Neural cell (in vitro differentiated cells): ENCODE measurements around the gene SMIM9. TPM values are rescaled to one million over a fixed set of nuclear protein-coding genes. Genes with fewer than 3 reads are reported as not detected.
"Not testable (repeated sequence)": the region's sequence is repeated elsewhere in the genome, so short reads cannot be mapped to it uniquely, and the experiment has no call there.

ENCODE experiments used
- H2AFZ ChIP-seq: fragments of 200-600, 300-800 bp; sonication (generic), shearing (Covaris generic); 2 replicates; pipeline ENCODE4 v1.6.0; 2014; ENCODE audit warnings: low read depth, mild to moderate bottlenecking, antibody characterized with exemption, low read length, moderate library complexity
- H3F3A ChIP-seq: fragments of 200-600 bp; shearing (Covaris generic); 2 replicates; pipeline ENCODE4 v1.6.1; 2016; ENCODE audit warnings: mild to moderate bottlenecking, moderate library complexity, mixed read lengths, antibody characterized with exemption, low read length; ENCODE audit not compliant: insufficient read depth, poor library complexity, severe bottlenecking
- H3K27ac ChIP-seq: fragments of 200-600, 300-800 bp; sonication (generic), shearing (Covaris generic); 2 replicates; pipeline ENCODE4 v1.5.1; 2014; ENCODE audit warnings: mild to moderate bottlenecking, low read length, moderate library complexity
- H3K27me3 ChIP-seq: fragments of 300-800, 200-600 bp; sonication (generic), shearing (Covaris generic); 2 replicates; pipeline ENCODE4 v1.6.0; 2014; ENCODE audit warnings: mild to moderate bottlenecking, low read depth, low read length, moderate library complexity; ENCODE audit not compliant: insufficient read depth
- H3K36me3 ChIP-seq: fragments of 300-800, 200-600 bp; sonication (generic), shearing (Covaris generic); 2 replicates; pipeline ENCODE4 v1.5.1; 2014; ENCODE audit warnings: mild to moderate bottlenecking, antibody characterized with exemption, low read length, moderate library complexity; ENCODE audit not compliant: insufficient read depth
- H3K4me2 ChIP-seq: fragments of 300-800, 200-600 bp; sonication (generic), shearing (Covaris generic); 2 replicates; pipeline ENCODE4 v1.6.0; 2014; ENCODE audit warnings: mild to moderate bottlenecking, low read length
- H3K4me3 ChIP-seq: fragments of 300-800, 200-600 bp; sonication (generic), shearing (Covaris generic); 2 replicates; pipeline ENCODE4 v1.5.1; 2014; ENCODE audit warnings: mild to moderate bottlenecking, low read length, moderate library complexity
- H3K79me2 ChIP-seq: fragments of 200-600 bp; shearing (Covaris generic); replicated peaks from 2 replicates; pipeline ENCODE4 v1.6.0; 2014; ENCODE audit warnings: mild to moderate bottlenecking, low read length, moderate library complexity; ENCODE audit not compliant: insufficient read depth
- H3K9ac ChIP-seq: fragments of 300-800, 200-600 bp; sonication (generic), shearing (Covaris generic); 2 replicates; pipeline ENCODE4 v1.6.1; 2016; ENCODE audit warnings: mild to moderate bottlenecking, low read length, mixed read lengths
- H3K9me2 ChIP-seq: fragments of 200-600 bp; shearing (Covaris generic); 2 replicates; pipeline ENCODE4 v1.6.1; 2016; ENCODE audit warnings: mild to moderate bottlenecking, low read length, mixed read lengths; ENCODE audit not compliant: insufficient read depth
- H3K9me3 ChIP-seq: fragments of 200-600, 300-800 bp; sonication (generic), shearing (Covaris generic); 2 replicates; pipeline ENCODE4 v1.6.1; 2016; ENCODE audit warnings: mild to moderate bottlenecking, mixed run types, low read length, moderate library complexity, mixed read lengths
- H4K20me1 ChIP-seq: fragments of 200-600 bp; shearing (Covaris generic); 2 replicates; pipeline ENCODE4 v1.6.1; 2016; ENCODE audit warnings: mild to moderate bottlenecking, mixed run types; ENCODE audit not compliant: insufficient read depth
- EP300 ChIP-seq: fragments of 450-650 bp; conservative IDR thresholded peaks from 2 replicates; pipeline ENCODE4 v1.6.1; 2014; ENCODE audit warnings: antibody characterized with exemption, mild to moderate bottlenecking, moderate library complexity; ENCODE audit not compliant: poor library complexity, severe bottlenecking
- EZH2 ChIP-seq: fragments of 200-600, 300-800 bp; shearing (Covaris generic), sonication (generic); IDR thresholded peaks from 2 replicates; pipeline ENCODE4 v1.6.1; 2014; ENCODE audit warnings: antibody characterized with exemption, low read length, borderline replicate concordance, mild to moderate bottlenecking; ENCODE audit not compliant: insufficient read depth, poor library complexity, severe bottlenecking
- MXI1 ChIP-seq: fragments of 450-650 bp; conservative IDR thresholded peaks from 2 replicates; pipeline ENCODE4 v1.6.1; 2014; ENCODE audit warnings: antibody characterized with exemption, mild to moderate bottlenecking; ENCODE audit not compliant: poor library complexity, severe bottlenecking
- POLR2AphosphoS5 ChIP-seq: IDR thresholded peaks from 2 replicates; pipeline ENCODE4 v1.6.1; 2012
- RAD21 ChIP-seq: fragments of 450-650 bp; conservative IDR thresholded peaks from 2 replicates; pipeline ENCODE4 v1.6.1; 2014; ENCODE audit warnings: antibody characterized with exemption, mild to moderate bottlenecking, moderate library complexity
- SMC3 ChIP-seq: fragments of 450-650 bp; conservative IDR thresholded peaks from 2 replicates; pipeline ENCODE4 v1.6.1; 2014; ENCODE audit warnings: antibody characterized with exemption, mild to moderate bottlenecking, moderate library complexity; ENCODE audit not compliant: poor library complexity
- TAF1 ChIP-seq: IDR thresholded peaks from 2 replicates; pipeline ENCODE4 v1.6.1; 2012; ENCODE audit warnings: low read depth
- polyA plus RNA-seq: library from polyadenylated mRNA; depleted of rRNA; stranded (reverse); fragments of >200 nt; gene quantifications from 2 replicates; pipeline ENCODE4 v1.2.3, GENCODE V29; 2014
- TF ChIP-seq, protein P1 (sequence below): IDR thresholded peaks from 2 replicates; pipeline ENCODE4 v1.6.1; 2012; ENCODE audit warnings: borderline replicate concordance
- TF ChIP-seq, protein P2 (sequence below): fragments of 450-650 bp; IDR thresholded peaks from 2 replicates; pipeline ENCODE4 v1.5.1; 2014; ENCODE audit warnings: antibody characterized with exemption, mild to moderate bottlenecking, moderate library complexity; ENCODE audit not compliant: poor library complexity, severe bottlenecking

The SMIM9 gene
- polyA plus RNA-seq, 1 donor from 2014 or later, result not detected

DNA sequence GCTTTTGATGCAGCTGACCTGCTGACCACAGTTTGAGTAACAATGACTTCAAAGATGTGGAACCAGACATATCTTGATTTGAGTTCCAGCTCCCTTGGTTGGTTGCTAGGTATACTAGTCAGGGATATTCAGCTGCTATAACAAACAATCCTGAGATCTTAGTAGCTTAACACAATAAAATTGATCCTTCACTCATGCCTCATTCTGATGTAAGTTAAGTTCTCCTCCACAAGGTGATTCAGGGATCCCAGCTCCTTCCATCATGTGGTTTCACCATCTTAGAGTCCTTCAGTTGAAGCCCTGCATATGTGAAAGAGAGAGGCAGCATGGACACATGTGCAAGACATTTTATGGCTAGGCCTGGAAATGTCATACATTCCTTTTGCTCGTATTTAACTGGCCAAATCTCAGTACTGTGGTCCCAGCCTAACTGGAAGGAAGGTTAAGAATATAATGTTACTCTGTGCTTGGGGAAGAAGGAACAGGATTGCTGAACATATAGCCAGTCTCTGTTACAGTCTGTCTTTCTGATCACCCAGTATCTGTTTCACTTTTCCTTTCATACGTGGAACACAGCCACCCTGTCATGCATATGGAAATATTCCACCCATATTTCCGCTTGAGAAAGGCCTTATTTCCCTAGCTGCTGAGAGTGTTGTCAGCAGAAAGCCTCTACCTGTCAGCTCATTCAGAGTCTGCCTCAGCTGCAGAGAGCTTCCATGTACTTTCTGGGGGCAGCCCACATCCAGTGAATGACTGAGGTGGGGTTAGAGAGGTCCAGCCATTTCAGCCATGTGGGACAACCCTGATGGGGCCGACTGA, 7.1 kb downstream of the SMIM9 start:
- Histone ChIP-seq H3K9ac (no peak overlapping the region), H3K4me3 (no peak overlapping the region)
- TF ChIP-seq EP300, result no peak

DNA sequence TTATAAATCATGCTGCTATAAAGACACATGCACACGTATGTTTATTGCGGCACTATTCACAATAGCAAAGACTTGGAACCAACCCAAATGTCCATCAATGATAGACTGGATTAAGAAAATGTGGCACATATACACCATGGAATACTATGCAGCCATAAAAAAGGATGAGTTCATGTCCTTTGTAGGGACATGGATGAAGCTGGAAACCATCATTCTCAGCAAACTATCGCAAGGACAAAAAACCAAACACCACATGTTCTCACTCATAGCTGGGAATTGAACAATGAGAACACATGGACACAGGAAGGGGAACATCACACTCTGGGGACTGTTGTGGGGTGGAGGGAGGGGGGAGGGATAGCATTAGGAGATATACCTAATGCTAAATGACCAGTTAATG, 8.9 kb downstream of the SMIM9 start:
- not testable (repeated sequence) for H3F3A ChIP-seq, H3K9me3 ChIP-seq, H3K36me3 ChIP-seq, H3K4me2 ChIP-seq, H2AFZ ChIP-seq, H3K9ac ChIP-seq, H3K4me3 ChIP-seq, H3K27ac ChIP-seq, H4K20me1 ChIP-seq, H3K79me2 ChIP-seq, H3K9me2 ChIP-seq, H3K27me3 ChIP-seq

More for the DNA sequence above, 7.1 kb downstream of the SMIM9 start:
- Histone ChIP-seq H3K9me2 (no peaks in the 10 kb centered on the region), H3K9me3 (no peaks in the 10 kb centered on the region), H3K4me2 (no peak overlapping the region), H3K36me3 (no peaks in the 10 kb centered on the region), H3K27ac (no peak overlapping the region), H3K27me3 (no peaks in the 10 kb centered on the region), H2AFZ (no peak overlapping the region), H3F3A (no peaks in the 10 kb centered on the region), H4K20me1 (no peaks in the 10 kb centered on the region), H3K79me2 (no peaks in the 10 kb centered on the region)

DNA sequence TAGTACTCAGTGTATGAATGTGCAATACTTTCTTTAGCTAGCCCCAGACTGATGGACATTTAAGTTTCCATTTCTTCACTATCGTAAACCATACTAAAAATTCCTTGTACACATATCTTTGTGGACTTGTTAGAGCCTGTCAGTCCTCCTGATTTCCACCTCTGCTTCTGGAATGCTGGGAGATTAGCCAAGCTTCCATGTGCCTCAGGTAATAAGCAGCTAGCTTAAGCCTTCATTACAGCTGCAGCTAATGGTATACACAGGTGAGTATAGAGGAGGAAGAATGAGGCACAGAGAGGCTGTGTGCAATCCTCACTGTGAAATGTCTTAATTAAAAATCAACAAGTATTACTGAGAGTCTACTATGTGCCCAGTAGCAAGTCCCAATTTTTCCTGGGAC, 9.8 kb downstream of the SMIM9 start:
- Histone ChIP-seq H3K9me3 (no peaks in the 10 kb centered on the region), H3K4me2 (no peak overlapping the region)

More for the DNA sequence above, 9.8 kb downstream of the SMIM9 start:
- H3F3A ChIP-seq, result no peaks in the 10 kb centered on the region
- no peak for TF ChIP-seq EP300
- no peak for TF ChIP-seq RAD21
- TF ChIP-seq, protein P1, sequence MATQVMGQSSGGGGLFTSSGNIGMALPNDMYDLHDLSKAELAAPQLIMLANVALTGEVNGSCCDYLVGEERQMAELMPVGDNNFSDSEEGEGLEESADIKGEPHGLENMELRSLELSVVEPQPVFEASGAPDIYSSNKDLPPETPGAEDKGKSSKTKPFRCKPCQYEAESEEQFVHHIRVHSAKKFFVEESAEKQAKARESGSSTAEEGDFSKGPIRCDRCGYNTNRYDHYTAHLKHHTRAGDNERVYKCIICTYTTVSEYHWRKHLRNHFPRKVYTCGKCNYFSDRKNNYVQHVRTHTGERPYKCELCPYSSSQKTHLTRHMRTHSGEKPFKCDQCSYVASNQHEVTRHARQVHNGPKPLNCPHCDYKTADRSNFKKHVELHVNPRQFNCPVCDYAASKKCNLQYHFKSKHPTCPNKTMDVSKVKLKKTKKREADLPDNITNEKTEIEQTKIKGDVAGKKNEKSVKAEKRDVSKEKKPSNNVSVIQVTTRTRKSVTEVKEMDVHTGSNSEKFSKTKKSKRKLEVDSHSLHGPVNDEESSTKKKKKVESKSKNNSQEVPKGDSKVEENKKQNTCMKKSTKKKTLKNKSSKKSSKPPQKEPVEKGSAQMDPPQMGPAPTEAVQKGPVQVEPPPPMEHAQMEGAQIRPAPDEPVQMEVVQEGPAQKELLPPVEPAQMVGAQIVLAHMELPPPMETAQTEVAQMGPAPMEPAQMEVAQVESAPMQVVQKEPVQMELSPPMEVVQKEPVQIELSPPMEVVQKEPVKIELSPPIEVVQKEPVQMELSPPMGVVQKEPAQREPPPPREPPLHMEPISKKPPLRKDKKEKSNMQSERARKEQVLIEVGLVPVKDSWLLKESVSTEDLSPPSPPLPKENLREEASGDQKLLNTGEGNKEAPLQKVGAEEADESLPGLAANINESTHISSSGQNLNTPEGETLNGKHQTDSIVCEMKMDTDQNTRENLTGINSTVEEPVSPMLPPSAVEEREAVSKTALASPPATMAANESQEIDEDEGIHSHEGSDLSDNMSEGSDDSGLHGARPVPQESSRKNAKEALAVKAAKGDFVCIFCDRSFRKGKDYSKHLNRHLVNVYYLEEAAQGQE, result no peak
- TF ChIP-seq, protein P2, sequence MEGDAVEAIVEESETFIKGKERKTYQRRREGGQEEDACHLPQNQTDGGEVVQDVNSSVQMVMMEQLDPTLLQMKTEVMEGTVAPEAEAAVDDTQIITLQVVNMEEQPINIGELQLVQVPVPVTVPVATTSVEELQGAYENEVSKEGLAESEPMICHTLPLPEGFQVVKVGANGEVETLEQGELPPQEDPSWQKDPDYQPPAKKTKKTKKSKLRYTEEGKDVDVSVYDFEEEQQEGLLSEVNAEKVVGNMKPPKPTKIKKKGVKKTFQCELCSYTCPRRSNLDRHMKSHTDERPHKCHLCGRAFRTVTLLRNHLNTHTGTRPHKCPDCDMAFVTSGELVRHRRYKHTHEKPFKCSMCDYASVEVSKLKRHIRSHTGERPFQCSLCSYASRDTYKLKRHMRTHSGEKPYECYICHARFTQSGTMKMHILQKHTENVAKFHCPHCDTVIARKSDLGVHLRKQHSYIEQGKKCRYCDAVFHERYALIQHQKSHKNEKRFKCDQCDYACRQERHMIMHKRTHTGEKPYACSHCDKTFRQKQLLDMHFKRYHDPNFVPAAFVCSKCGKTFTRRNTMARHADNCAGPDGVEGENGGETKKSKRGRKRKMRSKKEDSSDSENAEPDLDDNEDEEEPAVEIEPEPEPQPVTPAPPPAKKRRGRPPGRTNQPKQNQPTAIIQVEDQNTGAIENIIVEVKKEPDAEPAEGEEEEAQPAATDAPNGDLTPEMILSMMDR, result no peak
- no peak for TF ChIP-seq POLR2AphosphoS5
- no peak for TF ChIP-seq EZH2
- TF ChIP-seq SMC3, result no peak
- no peak for TF ChIP-seq MXI1
- no peak for TF ChIP-seq TAF1
- no peaks in the 10 kb centered on the region for H4K20me1 ChIP-seq
- no peak overlapping the region for H3K27ac ChIP-seq
- no peaks in the 10 kb centered on the region for H3K36me3 ChIP-seq
- no peaks in the 10 kb centered on the region for H3K27me3 ChIP-seq
- H3K4me3 ChIP-seq, result no peak overlapping the region
- no peak overlapping the region for H2AFZ ChIP-seq
- no peaks in the 10 kb centered on the region for H3K79me2 ChIP-seq
- H3K9me2 ChIP-seq, result no peaks in the 10 kb centered on the region
- no peak overlapping the region for H3K9ac ChIP-seq
